ENCODE results near the gene PDLIM5.
"Not testable (repeated sequence)": the region's sequence is repeated elsewhere in the genome, so short reads cannot be mapped to it uniquely, and the experiment has no call there.

Gene PDLIM5

GRCh38 chr4:94665021-94665420, 213.3 kb downstream of the PDLIM5 start:
- DNase-seq: not testable (repeated sequence)

DNA sequence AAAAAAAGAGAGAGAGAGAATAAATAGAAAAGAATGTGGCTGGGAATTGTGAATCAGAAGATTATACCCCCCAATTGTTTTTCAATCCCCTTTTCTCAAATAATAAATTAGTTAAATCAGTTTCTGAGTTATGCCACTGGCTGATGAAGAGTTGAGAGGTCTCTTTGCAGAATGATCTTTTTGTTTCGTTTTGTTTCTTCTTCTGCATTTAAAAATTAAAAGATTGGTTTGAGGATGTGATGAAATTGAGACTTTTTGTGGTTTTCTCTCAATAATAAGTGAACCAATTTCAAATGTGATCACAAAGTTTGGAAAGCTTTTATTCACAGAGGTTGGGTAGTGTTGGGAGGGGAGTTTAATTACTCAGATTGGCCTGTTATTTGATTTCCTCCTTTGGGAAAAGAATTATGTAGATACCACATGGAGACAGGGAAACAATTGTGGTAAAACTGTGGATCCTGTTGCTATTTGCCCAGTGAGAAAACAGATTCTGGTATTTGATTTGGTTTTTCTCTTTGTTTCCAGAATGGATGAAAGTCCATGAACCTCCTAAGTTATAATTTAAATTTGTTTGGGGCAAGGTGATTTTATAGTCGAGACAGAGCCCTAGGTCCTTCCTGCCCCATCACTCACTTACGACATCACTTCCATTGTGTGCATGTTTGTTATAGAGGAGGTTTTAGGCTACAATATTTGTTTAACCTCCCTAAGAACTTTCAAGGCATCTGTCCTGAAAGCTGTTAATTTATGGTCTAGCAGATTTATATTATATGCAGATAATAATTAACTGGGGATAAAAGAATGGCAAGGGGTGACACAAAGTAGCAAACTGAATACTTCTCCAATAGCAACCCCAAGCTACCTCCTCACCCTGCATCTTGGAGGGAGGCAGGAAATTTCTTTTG, 214.0 kb downstream of the PDLIM5 start:
- DNase-seq: no peak

GRCh38 chr4:94668724-94669123, 217.0 kb downstream of the PDLIM5 start:
- DNase-seq: peak; percentile 69

DNA sequence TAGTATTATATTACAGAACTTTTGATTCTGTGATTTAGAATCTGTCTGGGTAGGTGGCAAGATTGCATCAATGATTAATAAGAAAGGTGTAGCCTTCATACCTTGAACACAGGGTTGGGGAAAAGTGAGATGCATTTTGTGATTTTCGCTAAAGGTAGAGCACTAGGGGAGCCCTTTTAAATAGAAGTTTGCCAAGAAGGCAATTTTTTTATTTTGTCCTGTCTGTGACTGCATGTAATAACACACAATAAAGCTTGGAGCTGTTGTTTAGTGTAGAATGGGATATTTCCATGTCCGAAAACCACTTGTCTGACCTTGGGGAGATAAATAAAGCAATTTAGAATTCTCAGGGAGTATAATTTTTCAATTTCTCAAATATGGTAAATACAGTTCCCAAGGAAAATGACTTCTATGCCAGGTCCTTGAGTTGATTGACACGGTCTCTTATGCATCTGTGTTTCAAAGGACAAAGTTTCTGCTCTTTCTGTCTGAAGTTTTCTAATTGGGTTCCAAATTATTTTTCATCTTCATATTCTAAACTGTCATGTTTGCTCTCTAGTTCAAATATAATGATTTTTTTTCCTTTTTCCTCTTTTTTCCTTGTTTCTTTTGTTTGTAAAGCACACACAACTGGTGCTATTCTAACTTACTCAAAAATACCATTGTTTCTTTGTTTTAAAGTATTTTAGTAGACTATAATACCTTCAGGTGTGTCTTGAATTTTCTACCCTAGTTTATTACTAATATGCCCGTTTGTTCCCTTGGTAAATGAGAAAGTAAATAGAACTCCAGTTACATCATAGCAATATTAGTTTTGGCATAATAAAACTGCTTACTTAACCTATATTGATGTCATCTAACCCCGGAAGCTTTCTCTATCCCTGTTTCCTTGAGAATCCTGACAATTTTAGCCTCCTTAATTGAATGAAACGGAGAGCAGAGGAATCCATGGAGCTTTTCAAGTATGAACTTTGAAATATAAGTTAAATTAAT, 218.2 kb downstream of the PDLIM5 start:
- no peak for DNase-seq

- no peak for DNase-seq
Observed at GRCh38 chr4:94671113-94671512, 219.4 kb downstream of the PDLIM5 start.

- DNase-seq: peak; percentile 45
Observed at GRCh38 chr4:94673961-94674360, 222.2 kb downstream of the PDLIM5 start.

DNA sequence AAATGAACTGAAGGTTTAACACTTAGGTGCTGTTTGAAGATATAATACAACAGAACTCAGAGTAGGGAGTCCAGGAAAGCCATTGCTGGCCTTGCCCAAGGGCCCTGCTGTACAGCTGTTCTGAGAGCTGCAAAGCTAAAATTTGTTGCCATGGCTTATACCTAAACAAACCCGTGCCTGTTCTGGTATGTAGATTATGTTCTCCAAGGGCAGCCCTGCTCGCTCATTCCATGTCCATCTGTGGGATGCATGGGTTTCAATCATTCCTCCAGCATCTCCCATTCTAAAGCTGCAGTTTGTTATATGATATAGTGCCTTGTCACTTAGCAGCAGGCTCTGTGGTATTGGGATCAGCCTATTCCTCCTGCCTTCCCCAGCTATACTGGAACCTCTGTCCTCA, 225.2 kb downstream of the PDLIM5 start:
- DNase-seq: no peak

GRCh38 chr4:94678896-94679295, 227.2 kb downstream of the PDLIM5 start:
- no peak for DNase-seq

- no peak for DNase-seq
Observed at GRCh38 chr4:94680176-94680862, 228.6 kb downstream of the PDLIM5 start.

GRCh38 chr4:94686086-94686485, 234.3 kb downstream of the PDLIM5 start:
- DNase-seq: no peak

DNA sequence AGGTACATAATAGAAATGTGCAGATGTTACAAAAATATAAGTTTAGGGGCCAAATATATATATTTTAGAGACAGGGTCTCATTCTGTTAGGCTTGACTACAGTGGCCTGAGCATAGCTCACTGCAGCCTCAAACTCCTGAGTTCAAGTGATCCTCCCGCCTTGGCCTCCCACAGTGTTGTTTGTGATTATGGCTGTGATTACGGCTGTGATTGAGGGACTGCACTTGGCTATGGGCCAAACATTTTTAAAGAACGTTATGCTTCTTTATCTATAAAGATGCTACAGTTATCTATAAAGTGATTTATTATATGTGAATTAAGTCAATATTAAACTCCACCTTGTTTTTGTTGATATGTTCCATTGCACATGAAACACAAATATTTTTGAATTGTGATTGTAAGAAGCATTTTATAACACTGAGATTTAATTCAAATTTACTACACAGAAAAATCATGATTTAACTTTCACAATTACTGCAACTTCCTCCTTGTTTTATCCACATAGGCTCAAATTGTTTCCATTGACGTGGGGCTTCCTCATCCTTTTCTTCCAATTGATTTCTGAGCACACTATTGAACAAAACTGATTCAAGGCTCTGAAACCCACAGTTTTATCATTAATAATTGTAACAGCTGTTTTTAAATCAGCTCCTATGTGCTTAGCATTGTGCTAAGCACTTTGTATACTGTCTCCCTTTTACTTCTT, 237.6 kb downstream of the PDLIM5 start:
- DNase-seq: no peak

GRCh38 chr4:94690851-94691254, 239.1 kb downstream of the PDLIM5 start:
- DNase-seq: no peak

- no peak for DNase-seq
Observed at GRCh38 chr4:94691552-94691951, 239.8 kb downstream of the PDLIM5 start.

DNA sequence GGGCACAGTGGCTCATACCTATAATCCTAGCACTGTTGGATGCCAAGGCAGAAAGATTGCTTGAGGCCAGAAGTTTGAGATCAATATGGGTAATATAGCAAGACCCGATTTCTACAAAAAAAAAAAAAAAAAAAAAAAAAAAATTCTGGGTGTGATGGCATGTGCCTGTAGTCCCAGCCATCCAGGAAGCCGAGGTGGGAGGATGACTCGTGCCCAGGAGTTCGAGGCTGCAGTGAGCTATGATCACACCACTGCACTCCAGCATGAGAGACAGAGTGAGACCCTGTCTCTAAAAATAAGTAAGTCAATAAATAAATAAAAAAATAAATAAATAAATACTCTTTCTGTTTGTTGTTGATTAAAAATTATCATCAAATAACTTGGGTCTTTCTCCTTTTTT, 243.6 kb downstream of the PDLIM5 start:
- DNase-seq: no peak

GRCh38 chr4:94698187-94698586, 246.4 kb downstream of the PDLIM5 start:
- DNase-seq: no peak

DNA sequence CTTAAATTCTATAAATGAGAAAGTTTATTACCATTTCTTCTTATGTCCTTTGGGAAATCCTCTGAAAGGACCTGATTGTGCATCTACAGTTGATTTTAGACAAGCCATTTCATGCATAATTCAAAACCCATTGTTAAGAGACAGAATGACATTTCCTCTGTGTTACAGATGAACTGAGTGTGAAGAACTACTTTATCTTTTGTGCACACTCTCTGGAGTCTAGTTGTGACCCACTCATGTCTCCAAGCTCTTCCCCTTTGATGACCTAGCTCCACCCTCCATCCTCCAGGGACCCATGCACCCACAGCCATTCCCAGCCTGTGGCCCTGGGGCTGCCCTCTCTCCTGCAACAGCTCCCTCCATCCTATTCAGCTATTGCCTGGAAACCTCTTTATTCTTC, 248.6 kb downstream of the PDLIM5 start:
- no peak for DNase-seq

DNA sequence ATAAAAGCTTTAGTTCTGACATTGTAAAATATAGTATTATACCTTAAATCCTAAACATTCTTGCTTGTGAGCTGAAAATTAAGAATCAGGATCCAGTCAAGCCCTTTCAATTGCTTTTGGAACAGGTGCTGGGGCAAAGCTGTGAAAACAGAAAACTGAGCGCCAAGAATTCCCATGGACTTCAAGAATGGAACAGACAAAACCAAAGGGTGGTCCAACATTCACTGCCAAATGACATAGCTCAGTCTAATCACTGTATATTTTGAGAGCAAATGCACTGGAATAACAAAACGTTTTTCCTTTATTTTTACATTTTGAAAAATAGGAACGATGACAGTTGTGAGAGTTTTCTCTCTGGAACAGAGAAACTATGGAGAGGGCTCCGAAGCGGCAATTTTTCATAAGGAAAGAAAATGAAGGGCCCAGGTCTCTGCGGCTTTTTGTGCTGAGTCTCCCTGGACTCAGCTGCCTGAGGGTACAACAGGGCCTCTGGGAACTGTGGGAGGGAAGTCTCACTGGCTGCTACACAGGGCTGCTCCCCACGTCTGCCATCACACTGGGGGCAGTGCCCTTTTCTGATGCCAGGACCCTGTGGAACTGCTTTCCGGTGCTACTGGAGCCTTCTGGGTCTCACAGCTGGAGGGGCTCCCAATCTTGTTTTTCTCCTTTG, 250.0 kb downstream of the PDLIM5 start:
- DNase-seq: no peak

- no peak for DNase-seq
Observed at GRCh38 chr4:94711635-94712034, 259.9 kb downstream of the PDLIM5 start.

- no peak for DNase-seq
Observed at GRCh38 chr4:94714365-94715160, 262.8 kb downstream of the PDLIM5 start.

GRCh38 chr4:94715726-94716125, 264.0 kb downstream of the PDLIM5 start:
- peak; percentile 50 for DNase-seq
